ENCODE results near the gene CPLX3.
A peak's percentile ranks its signal among the peaks of the same experiment; 100 is the strongest.

Gene CPLX3

DNA sequence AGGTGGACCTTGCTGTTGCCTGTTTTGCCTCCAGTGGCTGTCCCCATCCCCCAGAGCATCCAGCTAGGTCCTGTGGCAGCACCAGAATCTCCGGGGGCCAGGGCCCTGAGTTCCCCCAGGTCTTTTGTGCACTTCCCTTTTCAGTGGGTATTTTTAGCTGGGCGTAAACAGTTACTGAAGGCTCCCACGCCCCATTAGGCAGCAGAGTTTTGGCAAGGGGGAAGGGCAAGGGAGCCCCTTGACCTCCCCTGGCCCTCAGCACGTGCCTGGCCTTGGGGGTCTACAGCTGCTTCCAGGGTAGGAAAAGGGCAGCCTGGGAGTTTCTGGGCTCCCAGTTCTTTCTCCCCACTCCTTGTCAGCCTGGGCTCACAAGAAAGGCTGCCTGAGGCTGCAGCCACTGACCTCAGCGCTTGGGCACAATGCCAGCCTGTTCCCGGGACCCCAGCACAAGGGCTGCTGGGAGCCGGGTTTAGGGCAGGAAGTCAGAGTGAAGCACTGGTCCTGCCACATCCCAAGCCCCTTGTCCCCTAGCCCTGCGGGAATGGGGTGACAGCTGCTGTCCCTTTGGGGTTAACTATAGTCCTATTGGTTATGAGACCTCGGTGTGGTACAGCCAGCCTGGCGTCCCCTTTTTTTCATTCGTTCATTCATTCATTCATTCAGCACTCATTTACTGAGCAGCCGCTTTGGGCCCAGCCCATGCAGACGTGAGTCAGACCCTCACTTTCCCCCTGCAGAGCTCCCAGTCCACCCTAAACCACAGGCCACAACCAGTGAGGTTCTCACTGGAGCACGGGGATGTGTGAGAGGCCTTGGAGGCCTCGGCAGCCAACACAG, 36.1 kb upstream of the CPLX3 start:
- Histone ChIP-seq H3K9me3 (ENCODE audit: insufficient read depth, low read depth, low read length) (peaks cover 1% of the 10 kb centered on the region), H4K91ac (ENCODE audit: low read depth, low read length) (no peak overlapping the region), H2AK5ac (ENCODE audit: low read length) (no peak overlapping the region), H3K18ac (ENCODE audit: low read length) (no peak overlapping the region), H4K12ac (ENCODE audit: low read depth, low read length) (no peak overlapping the region), H3K36me3 (ENCODE audit: control insufficient read depth in 1 of 2, insufficient read depth in 2 of 2, low read length in 2 of 2) (peaks cover 3 to 8% of the 10 kb centered on the region in 2 experiments), H3K79me1 (ENCODE audit: low read length) (no peaks in the 10 kb centered on the region), H3K23ac (ENCODE audit: low read length) (no peak overlapping the region), H4K8ac (ENCODE audit: low read depth, low read length) (no peak overlapping the region), H3K4me1 (ENCODE audit: control insufficient read depth in 1 of 2, insufficient read depth in 2 of 2, low read length in 2 of 2) (peaks cover 3 to 8% of the 10 kb centered on the region in 2 experiments), H3K27me3 (ENCODE audit: insufficient read depth, low read length) (no peaks in the 10 kb centered on the region), H3K27ac (ENCODE audit: low read depth, low read length) (no peak overlapping the region), H2BK12ac (ENCODE audit: low read length) (no peak overlapping the region), H3K9ac (ENCODE audit: low read length) (no peak overlapping the region), H3K4ac (ENCODE audit: low read depth, low read length) (no peak overlapping the region), H2AFZ (ENCODE audit: insufficient read depth, low read length, poor library complexity) (no peak overlapping the region), H3K4me2 (ENCODE audit: low read length) (no peak overlapping the region), H3K4me3 (ENCODE audit: low read depth, low read length) (no peak overlapping the region), H2BK5ac (ENCODE audit: low read depth, low read length, poor library complexity) (no peak overlapping the region), H3K79me2 (ENCODE audit: control insufficient read depth, insufficient read depth, low read length, poor library complexity) (no peaks in the 10 kb centered on the region), H3K14ac (ENCODE audit: low read length) (no peak overlapping the region), H2BK120ac (ENCODE audit: insufficient read depth, low read length, poor library complexity) (no peak overlapping the region)
- DNase-seq = no peak
- WGBS (ENCODE audit: extremely low coverage, insufficient coverage, insufficient read length) = no CpG with 5 or more reads among the region's 15 CpGs

DNA sequence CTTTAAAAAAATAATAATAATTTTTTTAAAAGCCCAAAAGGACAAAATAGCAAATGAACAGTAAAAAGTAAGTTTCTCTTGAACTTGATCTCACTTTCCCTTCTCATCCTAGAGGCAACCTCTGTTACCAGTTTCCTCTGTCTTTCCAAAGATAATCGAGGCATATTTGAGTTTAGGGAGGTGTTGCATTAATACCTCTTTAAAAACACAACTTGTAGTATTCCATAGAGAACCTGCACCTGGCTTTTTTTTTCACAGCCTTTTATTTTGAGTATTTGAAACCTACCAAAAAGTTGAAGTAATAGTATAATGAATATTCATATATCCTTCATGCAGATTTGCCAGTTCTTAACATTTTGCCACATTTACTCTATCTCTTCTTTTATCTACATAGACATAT, 35.4 kb upstream of the CPLX3 start:
- H3K27me3 ChIP-seq (ENCODE audit: insufficient read depth, low read length) = no peaks in the 10 kb centered on the region
- no peak for DNase-seq
- no peaks in the 10 kb centered on the region for H3K79me2 ChIP-seq (ENCODE audit: control insufficient read depth, insufficient read depth, low read length, poor library complexity)
- H2BK120ac ChIP-seq (ENCODE audit: insufficient read depth, low read length, poor library complexity) = no peak overlapping the region
- no peak overlapping the region for H4K91ac ChIP-seq (ENCODE audit: low read depth, low read length)
- H2AFZ ChIP-seq (ENCODE audit: insufficient read depth, low read length, poor library complexity) = no peak overlapping the region
- no peak overlapping the region for H3K14ac ChIP-seq (ENCODE audit: low read length)
- H3K9ac ChIP-seq (ENCODE audit: low read length) = no peak overlapping the region
- H3K36me3 ChIP-seq (ENCODE audit: control insufficient read depth in 1 of 2, insufficient read depth in 2 of 2, low read length in 2 of 2) = peaks cover 3 to 8% of the 10 kb centered on the region in 2 experiments
- H3K79me1 ChIP-seq (ENCODE audit: low read length) = no peaks in the 10 kb centered on the region
- peaks cover 1% of the 10 kb centered on the region for H3K9me3 ChIP-seq (ENCODE audit: insufficient read depth, low read depth, low read length)
- no peak overlapping the region for H4K8ac ChIP-seq (ENCODE audit: low read depth, low read length)
- no CpG with 5 or more reads among the region's 1 CpG for WGBS (ENCODE audit: extremely low coverage, insufficient coverage, insufficient read length)
- no peak overlapping the region for H3K4me2 ChIP-seq (ENCODE audit: low read length)
- H3K27ac ChIP-seq (ENCODE audit: low read depth, low read length) = no peak overlapping the region
- H2AK5ac ChIP-seq (ENCODE audit: low read length) = no peak overlapping the region
- peaks cover 3 to 8% of the 10 kb centered on the region in 2 experiments for H3K4me1 ChIP-seq (ENCODE audit: control insufficient read depth in 1 of 2, insufficient read depth in 2 of 2, low read length in 2 of 2)
- H3K23ac ChIP-seq (ENCODE audit: low read length) = no peak overlapping the region
- no peak overlapping the region for H3K4me3 ChIP-seq (ENCODE audit: low read depth, low read length)
- no peak overlapping the region for H3K18ac ChIP-seq (ENCODE audit: low read length)
- no peak overlapping the region for H4K12ac ChIP-seq (ENCODE audit: low read depth, low read length)
- H2BK12ac ChIP-seq (ENCODE audit: low read length) = no peak overlapping the region
- H2BK5ac ChIP-seq (ENCODE audit: low read depth, low read length, poor library complexity) = no peak overlapping the region
- H3K4ac ChIP-seq (ENCODE audit: low read depth, low read length) = no peak overlapping the region

DNA sequence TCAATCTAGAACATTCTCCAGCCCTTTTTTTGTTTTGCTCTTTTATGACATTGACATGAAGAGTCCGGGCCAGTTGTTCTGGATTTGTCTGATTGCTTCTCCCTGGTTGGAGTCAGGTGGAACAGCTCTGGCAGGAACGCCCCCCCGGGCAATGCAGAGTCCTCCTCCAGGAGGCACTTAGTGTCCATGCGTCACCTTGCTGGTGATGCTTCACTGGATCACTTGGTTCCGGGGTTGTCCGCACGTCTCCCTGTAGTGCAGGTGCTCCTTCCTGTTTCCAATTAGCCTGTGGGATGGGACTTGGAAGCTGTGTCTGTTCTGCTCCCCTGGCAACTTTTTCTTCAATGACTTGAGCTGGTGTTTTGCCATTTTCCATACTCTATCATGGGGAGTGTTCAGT, 34.8 kb upstream of the CPLX3 start:
- Histone ChIP-seq H2AFZ (ENCODE audit: insufficient read depth, low read length, poor library complexity) (no peak overlapping the region), H2AK5ac (ENCODE audit: low read length) (no peak overlapping the region), H3K4me3 (ENCODE audit: low read depth, low read length) (no peak overlapping the region), H4K91ac (ENCODE audit: low read depth, low read length) (no peak overlapping the region), H3K4ac (ENCODE audit: low read depth, low read length) (no peak overlapping the region), H3K9ac (ENCODE audit: low read length) (no peak overlapping the region), H2BK120ac (ENCODE audit: insufficient read depth, low read length, poor library complexity) (no peak overlapping the region), H3K14ac (ENCODE audit: low read length) (no peak overlapping the region), H2BK12ac (ENCODE audit: low read length) (no peak overlapping the region), H3K27me3 (ENCODE audit: insufficient read depth, low read length) (no peaks in the 10 kb centered on the region), H4K8ac (ENCODE audit: low read depth, low read length) (no peak overlapping the region), H2BK5ac (ENCODE audit: low read depth, low read length, poor library complexity) (no peak overlapping the region), H3K4me1 (ENCODE audit: control insufficient read depth in 1 of 2, insufficient read depth in 2 of 2, low read length in 2 of 2) (peaks cover 3 to 8% of the 10 kb centered on the region in 2 experiments), H3K18ac (ENCODE audit: low read length) (no peak overlapping the region), H3K79me1 (ENCODE audit: low read length) (no peaks in the 10 kb centered on the region), H3K9me3 (ENCODE audit: insufficient read depth, low read depth, low read length) (peaks cover 1% of the 10 kb centered on the region), H3K36me3 (ENCODE audit: control insufficient read depth in 1 of 2, insufficient read depth in 2 of 2, low read length in 2 of 2) (peaks cover 3 to 5% of the 10 kb centered on the region in 2 experiments), H3K27ac (ENCODE audit: low read depth, low read length) (no peak overlapping the region), H3K79me2 (ENCODE audit: control insufficient read depth, insufficient read depth, low read length, poor library complexity) (no peaks in the 10 kb centered on the region), H4K12ac (ENCODE audit: low read depth, low read length) (no peak overlapping the region), H3K4me2 (ENCODE audit: low read length) (no peak overlapping the region), H3K23ac (ENCODE audit: low read length) (no peak overlapping the region)
- WGBS (ENCODE audit: extremely low coverage, insufficient coverage, insufficient read length) = no CpG with 5 or more reads among the region's 7 CpGs
- no peak for DNase-seq

DNA sequence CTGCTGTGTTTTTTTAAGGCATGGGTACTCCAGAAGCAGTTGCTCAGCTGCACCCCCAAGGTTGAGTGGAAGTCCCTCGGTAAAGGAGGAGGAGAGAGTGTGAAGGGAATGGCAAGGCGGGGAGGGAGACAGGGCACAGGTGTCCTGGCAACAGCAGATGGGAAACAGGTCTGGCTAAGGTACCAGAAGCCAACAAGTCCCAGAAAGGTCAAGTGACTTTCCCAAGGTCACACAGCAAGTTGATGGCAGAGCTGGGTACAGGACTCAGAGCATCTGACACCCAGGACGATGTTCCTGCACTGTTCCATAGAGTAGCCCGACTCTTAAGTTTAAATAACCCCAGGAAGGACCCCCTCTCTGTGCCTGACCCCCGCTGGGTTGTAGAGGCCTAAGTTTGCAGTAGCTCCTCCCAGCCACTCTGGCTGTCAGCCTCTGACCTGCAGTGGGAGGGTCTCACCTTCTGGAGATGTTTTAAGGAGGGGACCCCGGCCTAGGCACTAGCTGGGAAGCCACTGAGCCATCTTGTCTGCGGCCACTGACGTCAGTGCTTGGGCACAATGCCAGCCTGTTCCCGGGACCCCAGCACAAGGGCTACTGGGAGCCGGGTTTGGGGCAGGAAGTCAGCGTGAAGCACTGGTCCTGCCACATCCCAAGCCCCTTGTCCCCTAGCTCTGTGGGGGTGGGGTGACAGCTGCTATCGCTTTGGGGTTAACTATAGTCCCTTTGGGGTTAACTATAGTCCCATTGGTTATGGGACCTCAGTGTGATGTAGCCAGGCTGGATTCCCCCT, 34.0 kb upstream of the CPLX3 start:
- Histone ChIP-seq H3K36me3 (ENCODE audit: control insufficient read depth in 1 of 2, insufficient read depth in 2 of 2, low read length in 2 of 2) (peaks cover 3 to 4% of the 10 kb centered on the region in 2 experiments), H2AK5ac (ENCODE audit: low read length) (no peak overlapping the region), H3K4me2 (ENCODE audit: low read length) (no peak overlapping the region), H4K91ac (ENCODE audit: low read depth, low read length) (no peak overlapping the region), H2BK5ac (ENCODE audit: low read depth, low read length, poor library complexity) (no peak overlapping the region), H3K4me3 (ENCODE audit: low read depth, low read length) (no peak overlapping the region), H3K9me3 (ENCODE audit: insufficient read depth, low read depth, low read length) (peaks cover 1% of the 10 kb centered on the region), H3K9ac (ENCODE audit: low read length) (no peak overlapping the region), H3K18ac (ENCODE audit: low read length) (no peak overlapping the region), H4K12ac (ENCODE audit: low read depth, low read length) (no peak overlapping the region), H3K23ac (ENCODE audit: low read length) (no peak overlapping the region), H2BK12ac (ENCODE audit: low read length) (no peak overlapping the region), H3K79me1 (ENCODE audit: low read length) (no peaks in the 10 kb centered on the region), H3K27ac (ENCODE audit: low read depth, low read length) (no peak overlapping the region), H3K4ac (ENCODE audit: low read depth, low read length) (peak overlapping the region; percentile 2), H3K27me3 (ENCODE audit: insufficient read depth, low read length) (no peaks in the 10 kb centered on the region), H2AFZ (ENCODE audit: insufficient read depth, low read length, poor library complexity) (no peak overlapping the region), H2BK120ac (ENCODE audit: insufficient read depth, low read length, poor library complexity) (no peak overlapping the region), H3K79me2 (ENCODE audit: control insufficient read depth, insufficient read depth, low read length, poor library complexity) (no peaks in the 10 kb centered on the region), H4K8ac (ENCODE audit: low read depth, low read length) (no peak overlapping the region), H3K14ac (ENCODE audit: low read length) (no peak overlapping the region), H3K4me1 (ENCODE audit: control insufficient read depth in 1 of 2, insufficient read depth in 2 of 2, low read length in 2 of 2) (peaks cover 3 to 8% of the 10 kb centered on the region in 2 experiments)
- no CpG with 5 or more reads among the region's 12 CpGs for WGBS (ENCODE audit: extremely low coverage, insufficient coverage, insufficient read length)
- no peak for DNase-seq

Data from trophoblast cell (in vitro differentiated cells and primary cell).